MCF 10A (cell line): ENCODE measurements around the gene RTP3. TPM values are rescaled to one million over a fixed set of nuclear protein-coding genes. Genes with fewer than 3 reads are reported as not detected.

Experiments
- BruUV-seq: library from RNA; stranded (reverse); fragments of 400-500 nt; replicated peaks from 2 replicates; lab custom pipeline; 2021; lab: Mats Ljungman, UMichigan
- CTCF ChIA-PET: fragments of 300-600 bp; sonication (Branson Sonifier 250); formaldehyde crosslinking; extraction: SDS; loops from one replicate; lab custom pipeline; 2021; ENCODE audit warnings: antibody characterized with exemption, inconsistent platforms; lab: Yijun Ruan, JAX
- POLR2A ChIA-PET: fragments of 300-600, 350-650 bp; sonication (Branson Sonifier 250); formaldehyde crosslinking; extraction: SDS; loops from one replicate; lab custom pipeline; 2020; ENCODE audit warnings: antibody characterized with exemption, inconsistent platforms; lab: Yijun Ruan, JAX
- DNase-seq: peaks from one replicate; pipeline ENCODE4 v3.0.0-alpha.2; 2018; ENCODE audit not compliant: unreplicated experiment
- H3K27ac Mint-ChIP-seq: one replicate; pipeline ENCODE4 v1.8.0; 2022; ENCODE audit warnings: mild to moderate bottlenecking, low read depth, mixed read lengths; ENCODE audit not compliant: unreplicated experiment
- H3K27me3 Mint-ChIP-seq: one replicate; pipeline ENCODE4 v1.8.0; 2022; ENCODE audit warnings: mixed read lengths; ENCODE audit not compliant: insufficient read depth, unreplicated experiment
- H3K36me3 Mint-ChIP-seq: one replicate; pipeline ENCODE4 v1.8.0; 2022; ENCODE audit warnings: mild to moderate bottlenecking, moderate library complexity, mixed read lengths; ENCODE audit not compliant: insufficient read depth, unreplicated experiment
- H3K4me1 Mint-ChIP-seq: one replicate; pipeline ENCODE4 v1.8.0; 2022; ENCODE audit warnings: mixed read lengths; ENCODE audit not compliant: insufficient read depth, unreplicated experiment
- H3K4me3 Mint-ChIP-seq: one replicate; pipeline ENCODE4 v1.8.0; 2022; ENCODE audit warnings: mild to moderate bottlenecking, moderate library complexity, mixed read lengths; ENCODE audit not compliant: unreplicated experiment
- H3K9me3 Mint-ChIP-seq: one replicate; pipeline ENCODE4 v1.8.0; 2022; ENCODE audit warnings: mixed read lengths; ENCODE audit not compliant: unreplicated experiment
- intact Hi-C: fragments of 100-400 bp; cut with micrococcal nuclease; formaldehyde crosslinking; loops from 2 replicates; pipeline ENCODE4 v1.14.1; 2022
- total RNA-seq: library from RNA; stranded (reverse); gene quantifications from 2 replicates; pipeline ENCODE4 v1.2.3, GENCODE V29; 2022
- TF ChIP-seq, protein P1 (sequence below): fragments of 200-600 bp; IDR thresholded peaks from one replicate; pipeline ENCODE4 v1.8.0; 2022; ENCODE audit warnings: antibody characterized with exemption, mild to moderate bottlenecking; ENCODE audit not compliant: unreplicated experiment

RTP3 gene
- total RNA-seq, 1 experiment from 2014 or later: not detected

DNA sequence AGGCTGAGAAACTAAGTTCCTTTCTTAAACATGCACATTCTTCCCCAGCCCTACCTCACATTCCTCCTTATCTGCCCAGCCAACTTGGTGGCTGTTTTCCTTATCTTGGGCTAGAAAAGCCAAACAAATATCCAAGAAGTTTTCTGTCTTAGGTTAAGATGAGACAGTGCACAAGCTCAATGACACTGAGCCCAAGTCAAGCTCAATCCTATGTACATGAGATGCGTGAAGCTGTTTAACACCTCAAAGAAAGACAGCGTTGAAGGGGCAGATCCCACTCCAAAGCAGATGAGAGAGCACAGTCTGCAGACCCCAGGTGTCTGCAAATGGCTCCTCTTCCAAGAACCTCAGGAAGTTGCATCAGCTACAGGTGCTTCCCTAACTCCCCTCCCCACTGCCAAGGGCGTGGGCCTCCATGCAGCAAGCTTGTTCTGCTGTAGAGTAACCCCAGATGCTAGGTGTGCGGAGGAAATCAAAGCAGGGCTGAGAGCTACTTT, 51.7 kb downstream of the RTP3 start:
- no TSS peak for BruUV-seq
- CTCF ChIA-PET: interaction anchor here (0.6 to 2.3 kb wide), 4 partner anchors 9 to 345 kb away, joined by 3 to 7 read pairs (median 3); no protein-coding TSS in a partner anchor
- Mint-ChIP-seq H3K9me3 (no peaks in the 10 kb centered on the region), H3K4me1 (no peaks in the 10 kb centered on the region), H3K27me3 (no peaks in the 10 kb centered on the region), H3K27ac (no peak overlapping the region), H3K4me3 (no peak overlapping the region), H3K36me3 (no peaks in the 10 kb centered on the region)
- POLR2A ChIA-PET: interaction anchor here (0.5 kb wide), 1 partner anchor 69 kb away, joined by 3 read pairs; no protein-coding TSS in a partner anchor
- TF ChIP-seq, protein P1, sequence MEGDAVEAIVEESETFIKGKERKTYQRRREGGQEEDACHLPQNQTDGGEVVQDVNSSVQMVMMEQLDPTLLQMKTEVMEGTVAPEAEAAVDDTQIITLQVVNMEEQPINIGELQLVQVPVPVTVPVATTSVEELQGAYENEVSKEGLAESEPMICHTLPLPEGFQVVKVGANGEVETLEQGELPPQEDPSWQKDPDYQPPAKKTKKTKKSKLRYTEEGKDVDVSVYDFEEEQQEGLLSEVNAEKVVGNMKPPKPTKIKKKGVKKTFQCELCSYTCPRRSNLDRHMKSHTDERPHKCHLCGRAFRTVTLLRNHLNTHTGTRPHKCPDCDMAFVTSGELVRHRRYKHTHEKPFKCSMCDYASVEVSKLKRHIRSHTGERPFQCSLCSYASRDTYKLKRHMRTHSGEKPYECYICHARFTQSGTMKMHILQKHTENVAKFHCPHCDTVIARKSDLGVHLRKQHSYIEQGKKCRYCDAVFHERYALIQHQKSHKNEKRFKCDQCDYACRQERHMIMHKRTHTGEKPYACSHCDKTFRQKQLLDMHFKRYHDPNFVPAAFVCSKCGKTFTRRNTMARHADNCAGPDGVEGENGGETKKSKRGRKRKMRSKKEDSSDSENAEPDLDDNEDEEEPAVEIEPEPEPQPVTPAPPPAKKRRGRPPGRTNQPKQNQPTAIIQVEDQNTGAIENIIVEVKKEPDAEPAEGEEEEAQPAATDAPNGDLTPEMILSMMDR: no peak
- DNase-seq: no peak
- intact Hi-C loops: no loop called here

DNA sequence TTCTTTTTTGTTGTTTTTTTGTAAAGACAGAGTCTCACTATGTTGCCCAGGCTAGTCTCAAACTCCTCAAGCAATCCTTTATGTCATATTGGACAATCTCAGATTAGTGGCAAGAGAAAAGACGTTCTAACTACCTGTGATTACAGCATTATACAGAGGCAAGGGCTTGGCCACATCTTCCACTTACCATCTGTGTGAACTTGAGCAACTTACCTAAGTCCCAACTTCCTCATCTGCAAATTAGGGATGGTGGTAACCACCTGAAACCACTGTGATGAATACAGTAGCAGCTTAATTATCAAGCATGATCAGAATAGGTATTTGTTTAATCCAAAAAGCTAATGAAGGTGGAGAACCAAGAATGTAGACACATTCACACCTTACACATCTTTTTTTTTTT, 52.2 kb downstream of the RTP3 start:
- Mint-ChIP-seq H3K4me1 (no peaks in the 10 kb centered on the region), H3K27me3 (no peaks in the 10 kb centered on the region), H3K36me3 (no peaks in the 10 kb centered on the region), H3K9me3 (peaks cover 1% of the 10 kb centered on the region), H3K27ac (no peak overlapping the region), H3K4me3 (no peak overlapping the region)
- ChIA-PET CTCF (interaction anchor here (0.6 to 2.3 kb wide), 5 partner anchors 8 to 345 kb away, joined by 3 to 7 read pairs (median 3); no protein-coding TSS in a partner anchor), POLR2A (no interaction called here)
- TF ChIP-seq, protein P1: no peak
- no TSS peak for BruUV-seq
- intact Hi-C loops: loop anchor here (10.0 kb wide), 1 partner anchor 465 kb away; no protein-coding TSS in a partner anchor
- no peak for DNase-seq

Other genes with a start within 250 kb of the RTP3 start
- gene CCR2, start 143.9 kb upstream of the RTP3 start, total RNA-seq: not detected in 2 replicates
- gene CCR5, start 127.0 kb upstream of the RTP3 start, total RNA-seq: not detected in 2 replicates
- not detected in 2 replicates for gene CCRL2, start 90.7 kb upstream of the RTP3 start, total RNA-seq
- not detected in 2 replicates for gene LTF, start 33.1 kb upstream of the RTP3 start, total RNA-seq
- not detected in 2 replicates for gene LRRC2, start 68.3 kb downstream of the RTP3 start, total RNA-seq
- gene FAM240A, start 114.5 kb downstream of the RTP3 start, total RNA-seq: not detected in 2 replicates
- gene ALS2CL, start 195.7 kb downstream of the RTP3 start, total RNA-seq: 93.6 and 95.5 TPM in 2 replicates
- gene TMIE, start 203.4 kb downstream of the RTP3 start, total RNA-seq: 0.26 and 1.0 TPM in 2 replicates
- not detected in 2 replicates for gene PRSS50, start 219.9 kb downstream of the RTP3 start, total RNA-seq